Epidermal melanocyte (primary cell): ENCODE results near the gene GLT8D2.
"Not testable (repeated sequence)": the region's sequence is repeated elsewhere in the genome, so short reads cannot be mapped to it uniquely, and the experiment has no call there.

ENCODE experiments used
- DNase-seq: peaks from one replicate; pipeline ENCODE4 v3.0.0; 2011; ENCODE audit warnings: low spot score; ENCODE audit not compliant: insufficient read length

GLT8D2 gene

GRCh38 chr12:104050436-104050835 lies 449 bp upstream of the GLT8D2 start:
- DNase-seq, result no peak

- no peak for DNase-seq
These were observed 597 bp downstream of the GLT8D2 start for GRCh38 chr12:104049278-104049902.

GRCh38 chr12:104048811-104049210 lies 1.2 kb downstream of the GLT8D2 start:
- DNase-seq, result no peak

GRCh38 chr12:104048162-104048561 lies 1.8 kb downstream of the GLT8D2 start:
- DNase-seq, result no peak

- no peak for DNase-seq
These were observed 3.7 kb downstream of the GLT8D2 start for GRCh38 chr12:104046306-104046705.

- no peak for DNase-seq
These were observed 5.8 kb downstream of the GLT8D2 start for GRCh38 chr12:104044158-104044557.

- DNase-seq, result no peak
These were observed 7.4 kb downstream of the GLT8D2 start for GRCh38 chr12:104042580-104042979.

- DNase-seq, result not testable (repeated sequence)
These were observed 10.2 kb downstream of the GLT8D2 start for GRCh38 chr12:104039769-104040168.

- not testable (repeated sequence) for DNase-seq
These were observed 13.8 kb downstream of the GLT8D2 start for GRCh38 chr12:104036143-104036542.

GRCh38 chr12:104030596-104030995 lies 19.4 kb downstream of the GLT8D2 start:
- DNase-seq, result not testable (repeated sequence)

GRCh38 chr12:104026841-104027599 lies 23.0 kb downstream of the GLT8D2 start:
- DNase-seq, result peak; percentile 77

GRCh38 chr12:104025771-104026170 lies 24.2 kb downstream of the GLT8D2 start:
- no peak for DNase-seq

GRCh38 chr12:104024348-104024747 lies 25.6 kb downstream of the GLT8D2 start:
- no peak for DNase-seq

- DNase-seq, result no peak
These were observed 26.3 kb downstream of the GLT8D2 start for GRCh38 chr12:104023710-104024109.

- no peak for DNase-seq
These were observed 27.2 kb downstream of the GLT8D2 start for GRCh38 chr12:104022786-104023185.

- not testable (repeated sequence) for DNase-seq
These were observed 28.1 kb downstream of the GLT8D2 start for GRCh38 chr12:104021862-104022261.

- no peak for DNase-seq
These were observed 37.7 kb downstream of the GLT8D2 start for GRCh38 chr12:104012331-104012730.

GRCh38 chr12:104011253-104011652 lies 38.7 kb downstream of the GLT8D2 start:
- DNase-seq, result no peak

- no peak for DNase-seq
These were observed 39.3 kb downstream of the GLT8D2 start for GRCh38 chr12:104010606-104011169.

- no peak for DNase-seq
These were observed 39.9 kb downstream of the GLT8D2 start for GRCh38 chr12:104010121-104010520.

- no peak for DNase-seq
These were observed 43.1 kb downstream of the GLT8D2 start for GRCh38 chr12:104006929-104007328.

- no peak for DNase-seq
These were observed 46.4 kb downstream of the GLT8D2 start for GRCh38 chr12:104003596-104003995.

- no peak for DNase-seq
These were observed 47.3 kb downstream of the GLT8D2 start for GRCh38 chr12:104002686-104003085.
